Measurements from ENCODE around the gene CISD3. TPM values are rescaled to one million over a fixed set of nuclear protein-coding genes. Genes with fewer than 3 reads are reported as not detected.
"Not testable (repeated sequence)": the region's sequence is repeated elsewhere in the genome, so short reads cannot be mapped to it uniquely, and the experiment has no call there.

The CISD3 gene
- polyA plus RNA-seq, 1 donor = 9.7 TPM

DNA sequence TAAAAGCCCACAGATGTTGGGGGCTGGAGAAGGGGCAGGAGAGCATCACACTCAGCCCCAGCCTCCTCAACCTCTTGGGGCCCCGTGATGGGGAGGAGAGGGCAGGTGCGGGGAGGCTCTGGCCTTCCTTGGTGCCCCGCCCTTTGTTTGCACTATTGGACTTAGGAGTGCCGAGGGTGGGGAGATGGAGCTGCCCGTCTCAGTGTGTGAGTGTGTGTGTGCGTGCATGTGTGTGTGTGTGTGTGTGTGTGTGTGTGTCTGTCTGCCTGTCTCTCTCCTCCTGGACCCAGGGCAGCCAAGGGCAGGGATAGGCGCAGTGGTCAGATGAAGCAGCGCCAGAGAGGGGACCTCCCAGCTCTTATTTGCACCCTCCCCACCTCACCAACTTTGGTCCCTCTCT lies 4.0 kb upstream of the CISD3 start:
- DNase-seq = not testable (repeated sequence)

DNA sequence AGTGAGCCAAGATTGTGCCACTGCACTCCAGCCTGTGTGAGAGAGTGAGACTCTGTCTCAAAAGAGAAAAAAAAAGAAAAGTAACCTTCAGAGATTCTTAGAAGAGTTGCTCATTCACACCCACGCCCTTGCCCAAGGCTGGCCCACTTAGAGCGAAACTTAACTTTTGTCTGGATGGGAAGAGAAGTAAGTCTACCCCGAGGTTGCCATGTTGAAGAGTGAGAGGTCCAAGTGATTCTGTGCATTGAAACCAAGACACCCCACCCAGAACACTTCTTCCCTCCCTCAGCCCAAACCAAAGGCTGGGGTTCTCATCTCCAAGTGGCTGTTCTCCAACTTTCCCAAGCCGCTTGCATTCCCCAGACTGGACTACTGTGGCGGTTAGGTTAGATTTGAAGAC lies 2.4 kb upstream of the CISD3 start:
- DNase-seq = no peak

DNA sequence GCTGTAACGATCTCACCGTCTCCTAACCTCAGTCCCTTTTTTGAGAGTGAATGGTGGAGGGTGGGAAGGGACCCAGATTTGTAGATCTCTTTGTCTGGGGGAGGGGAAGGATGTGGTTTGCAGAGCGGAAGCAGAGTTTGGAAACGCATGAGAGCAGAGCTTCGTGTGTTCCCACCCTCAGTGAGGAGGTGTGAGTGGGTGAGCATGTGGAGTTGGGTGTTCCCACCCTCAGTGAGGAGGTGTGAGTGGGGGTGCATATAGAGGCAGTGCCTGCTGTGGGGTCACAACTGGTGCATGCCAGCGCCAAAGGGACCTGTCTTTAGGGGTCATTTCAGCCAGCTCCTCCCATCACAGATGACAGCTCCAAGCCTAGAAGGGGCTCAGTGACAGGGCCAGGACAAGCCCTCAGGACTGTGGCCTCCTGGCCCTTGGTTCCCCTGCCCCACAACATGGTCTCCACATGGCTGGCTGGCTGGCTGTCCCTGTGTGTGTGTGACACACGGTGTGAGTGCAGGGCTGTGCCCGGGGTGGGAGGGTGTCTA lies 1.8 kb upstream of the CISD3 start:
- DNase-seq = no peak

DNA sequence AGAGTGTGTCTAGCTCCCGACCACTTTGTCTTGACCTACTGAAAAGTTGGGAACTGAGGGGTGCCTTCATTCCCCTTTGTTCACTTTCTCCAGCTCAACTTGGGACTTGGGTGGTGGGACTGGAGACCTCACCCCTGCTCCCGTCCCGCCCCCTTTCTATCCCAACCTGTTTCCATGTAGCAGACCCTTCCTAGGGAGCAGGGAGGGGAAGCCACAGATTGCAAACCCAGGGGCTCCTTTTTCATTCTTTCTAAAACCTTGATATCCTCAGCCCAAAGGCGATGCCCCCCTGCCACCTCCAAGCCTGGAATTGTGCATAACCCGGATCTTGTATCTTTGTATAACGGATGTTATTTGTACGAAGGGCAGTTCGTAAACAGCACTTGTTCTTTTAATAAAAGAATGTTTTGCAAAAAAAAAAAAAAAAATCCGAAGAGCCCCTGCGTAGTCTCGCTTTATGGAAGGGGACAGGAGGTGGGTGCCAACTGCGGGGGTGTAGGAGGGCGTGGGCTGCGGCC lies 714 bp upstream of the CISD3 start:
- no peak for DNase-seq

DNA sequence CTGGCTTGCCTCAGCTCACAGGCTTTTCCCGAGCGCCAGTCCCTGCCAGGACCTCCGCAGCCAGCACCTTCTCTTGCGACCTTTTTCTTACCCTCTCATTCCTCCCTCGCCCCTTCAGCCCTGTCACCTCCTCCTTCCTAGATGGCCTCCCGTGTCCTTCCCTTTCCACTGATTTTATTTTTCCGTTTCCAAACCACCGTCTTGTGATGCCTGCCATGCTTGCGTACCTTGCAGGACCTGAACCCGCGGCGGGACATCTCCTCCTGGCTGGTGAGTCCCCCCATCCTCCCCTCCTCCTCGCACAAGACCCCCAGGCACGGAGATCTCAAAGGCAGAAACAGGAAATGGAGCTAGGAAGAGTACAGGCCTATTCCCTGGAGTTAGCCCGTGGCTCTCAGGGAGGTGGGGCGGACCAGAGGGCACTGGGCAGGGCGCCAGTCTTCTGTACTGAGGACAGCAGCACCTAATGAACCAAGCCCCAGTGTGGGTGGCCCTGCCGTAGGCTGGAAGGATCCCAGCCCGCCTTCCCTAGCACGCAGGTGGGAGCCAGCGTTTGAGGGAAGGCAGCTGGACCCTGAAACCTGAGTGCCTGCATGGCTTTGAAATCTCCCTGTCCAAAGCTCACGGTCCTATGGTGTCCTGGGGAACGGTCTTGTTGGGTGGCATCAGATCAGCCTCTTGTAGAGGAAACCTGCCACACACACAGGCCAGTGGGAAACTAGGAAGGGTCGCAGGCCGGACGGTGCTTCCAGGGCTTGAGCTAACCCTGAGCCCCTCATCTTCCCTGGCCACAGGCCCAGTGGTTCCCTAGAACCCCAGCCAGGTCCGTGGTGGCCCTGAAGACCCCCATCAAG lies 612 bp downstream of the CISD3 start:
- no peak for DNase-seq

DNA sequence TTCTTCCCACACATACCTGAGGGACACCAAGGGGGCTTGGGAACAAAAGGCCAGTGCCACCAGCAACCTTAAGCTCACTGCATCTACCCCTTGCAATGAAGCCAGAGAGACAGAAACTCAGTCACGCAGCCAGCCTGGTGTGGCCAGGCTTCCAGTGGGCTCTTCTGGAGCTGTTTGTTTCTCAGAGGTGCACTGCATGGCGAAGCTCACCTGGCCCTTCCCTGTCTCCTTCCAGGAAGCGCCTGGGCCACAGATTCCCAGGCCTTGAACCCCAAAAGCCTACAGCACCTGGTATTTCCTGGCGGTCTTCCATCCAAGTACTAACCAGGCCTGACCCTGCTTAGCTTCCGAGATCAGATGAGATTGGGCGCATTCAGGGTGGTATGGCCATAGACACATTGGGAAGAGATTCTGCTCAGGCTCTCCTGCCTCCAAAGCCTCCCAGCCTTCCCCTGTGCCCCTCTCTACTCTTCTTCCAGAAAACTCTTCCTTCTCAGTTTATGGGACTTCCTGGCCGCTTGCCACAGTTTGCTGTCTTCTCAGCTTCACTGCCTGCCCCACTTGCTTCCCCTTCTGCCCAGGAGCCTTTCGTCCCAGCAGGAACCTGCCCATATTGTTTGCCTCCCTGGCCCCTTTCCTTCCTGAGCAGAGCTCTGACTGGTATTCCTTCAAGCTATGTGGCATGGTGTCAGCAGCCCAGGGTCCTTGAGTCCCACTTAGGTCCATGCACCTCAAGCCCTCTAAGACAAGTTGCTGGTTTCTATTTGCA lies 1.6 kb downstream of the CISD3 start:
- no peak for DNase-seq

DNA sequence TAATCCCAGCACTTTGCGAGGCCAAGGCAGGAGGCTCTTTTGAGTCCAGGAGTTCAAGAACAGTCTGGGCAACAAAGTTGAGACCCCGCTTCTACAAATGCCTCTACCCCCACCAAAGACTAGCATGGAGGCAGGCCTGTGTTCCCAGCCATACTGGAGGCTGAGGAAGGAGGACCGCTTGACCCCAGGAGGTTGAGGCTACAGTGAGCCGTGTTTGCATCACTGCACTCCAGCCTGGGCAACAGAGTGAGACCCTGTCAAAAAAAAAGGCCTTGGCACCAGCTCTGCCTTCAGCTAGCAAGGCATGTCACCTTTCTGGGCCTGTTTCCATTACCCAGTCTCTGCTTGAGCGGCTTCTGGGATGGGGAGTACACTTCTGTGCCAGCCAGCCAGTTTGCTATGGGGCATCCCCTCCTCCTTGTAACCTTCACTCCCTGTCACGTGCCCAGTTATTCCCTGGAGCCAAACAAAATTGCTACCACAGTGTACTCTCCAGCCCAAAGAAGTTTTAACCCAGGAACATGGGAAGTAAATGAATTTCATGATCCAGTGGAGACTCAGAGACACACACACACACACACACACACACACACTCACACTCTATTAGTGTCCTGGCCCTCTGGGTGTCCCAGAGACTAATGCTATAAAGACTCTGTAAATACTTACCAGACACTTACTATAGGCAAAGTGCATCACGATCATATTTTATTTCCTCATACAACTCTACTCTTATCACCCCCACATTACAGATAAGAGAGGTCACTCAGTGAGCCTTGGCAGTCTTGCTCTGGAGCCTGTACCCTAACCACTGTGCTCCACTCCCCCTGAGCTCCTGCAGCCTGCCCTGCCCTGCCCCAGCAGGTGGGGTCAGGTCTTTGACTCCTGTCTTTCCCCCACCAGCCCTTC lies 2.5 kb downstream of the CISD3 start:
- DNase-seq = no peak

DNA sequence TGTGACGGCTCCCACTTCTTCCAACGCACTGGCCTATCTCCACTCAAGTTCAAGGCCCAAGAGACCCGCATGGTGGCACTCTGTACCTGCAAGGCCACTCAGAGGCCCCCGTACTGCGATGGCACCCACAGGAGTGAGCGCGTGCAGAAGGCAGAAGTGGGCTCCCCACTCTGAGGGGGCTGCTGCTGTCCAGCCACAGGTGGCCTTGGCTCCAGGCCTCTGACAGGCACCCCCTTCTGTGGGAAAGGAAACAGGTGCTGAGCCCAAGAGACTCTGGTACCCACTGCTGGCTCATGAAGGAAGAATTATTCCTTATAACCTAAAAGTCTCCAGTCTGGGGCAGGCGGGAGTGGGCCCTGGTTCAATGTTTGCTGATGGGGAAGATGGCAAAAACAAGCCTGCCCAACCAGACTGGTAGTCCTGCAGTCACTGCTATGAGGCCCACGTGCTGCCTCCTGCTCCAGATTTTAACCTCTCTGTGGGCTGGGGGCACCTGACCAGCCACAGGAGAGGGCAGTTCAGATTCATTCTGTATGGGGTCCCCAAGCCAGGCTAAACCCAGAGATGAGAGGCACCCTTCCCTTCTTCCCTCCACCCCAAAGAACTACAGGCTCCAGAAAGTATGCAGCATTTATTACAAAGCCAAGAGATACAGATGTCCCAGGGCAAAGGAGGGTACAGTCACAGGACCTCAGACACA lies 3.3 kb downstream of the CISD3 start:
- DNase-seq = no peak

DNA sequence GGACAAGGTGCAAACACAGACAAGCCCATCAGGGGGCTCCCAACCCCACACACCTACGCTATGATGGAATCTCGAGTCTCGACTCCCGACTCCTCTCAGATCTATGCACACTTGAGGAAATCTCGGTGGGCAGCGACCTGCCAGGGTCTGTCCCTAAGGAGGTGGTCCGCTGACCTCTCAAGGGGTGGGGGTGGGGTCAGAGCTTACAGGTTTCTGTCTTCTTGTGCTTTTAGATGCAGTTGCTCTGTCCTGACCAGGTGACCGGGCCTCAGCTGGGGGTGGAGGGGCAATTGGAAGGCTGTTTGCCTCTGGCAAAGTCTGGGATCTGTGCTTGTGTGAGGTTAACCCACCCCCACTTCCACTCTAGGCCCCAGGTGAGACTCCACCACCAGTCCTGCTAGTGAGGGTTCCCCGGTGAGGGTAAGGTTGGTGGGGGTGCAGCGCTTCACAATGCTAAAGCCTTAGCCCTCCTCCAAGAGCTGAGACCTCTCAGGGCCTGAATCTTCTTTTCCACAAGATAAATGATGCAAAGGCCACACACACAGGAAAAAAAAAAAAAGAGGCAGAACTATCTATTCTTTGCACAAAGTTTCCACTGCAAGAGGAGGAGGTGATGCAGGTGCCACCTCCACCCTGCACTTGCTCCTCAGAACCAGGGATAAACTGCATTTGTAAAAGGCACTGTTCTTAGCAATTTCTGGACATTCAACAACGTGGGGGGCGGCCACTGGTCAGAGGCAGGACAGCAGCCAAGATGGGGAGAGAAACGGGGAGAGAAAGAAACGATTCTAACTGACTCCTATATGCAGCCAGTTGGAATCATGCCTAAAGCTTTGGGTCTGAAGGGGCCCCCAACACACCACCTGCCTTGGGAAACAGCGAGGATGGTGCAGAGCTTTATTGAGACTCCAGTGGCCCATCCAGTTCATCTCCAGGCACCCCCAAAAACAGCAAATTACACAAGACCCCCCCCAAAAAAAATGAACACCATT lies 4.1 kb downstream of the CISD3 start:
- DNase-seq = no peak

DNA sequence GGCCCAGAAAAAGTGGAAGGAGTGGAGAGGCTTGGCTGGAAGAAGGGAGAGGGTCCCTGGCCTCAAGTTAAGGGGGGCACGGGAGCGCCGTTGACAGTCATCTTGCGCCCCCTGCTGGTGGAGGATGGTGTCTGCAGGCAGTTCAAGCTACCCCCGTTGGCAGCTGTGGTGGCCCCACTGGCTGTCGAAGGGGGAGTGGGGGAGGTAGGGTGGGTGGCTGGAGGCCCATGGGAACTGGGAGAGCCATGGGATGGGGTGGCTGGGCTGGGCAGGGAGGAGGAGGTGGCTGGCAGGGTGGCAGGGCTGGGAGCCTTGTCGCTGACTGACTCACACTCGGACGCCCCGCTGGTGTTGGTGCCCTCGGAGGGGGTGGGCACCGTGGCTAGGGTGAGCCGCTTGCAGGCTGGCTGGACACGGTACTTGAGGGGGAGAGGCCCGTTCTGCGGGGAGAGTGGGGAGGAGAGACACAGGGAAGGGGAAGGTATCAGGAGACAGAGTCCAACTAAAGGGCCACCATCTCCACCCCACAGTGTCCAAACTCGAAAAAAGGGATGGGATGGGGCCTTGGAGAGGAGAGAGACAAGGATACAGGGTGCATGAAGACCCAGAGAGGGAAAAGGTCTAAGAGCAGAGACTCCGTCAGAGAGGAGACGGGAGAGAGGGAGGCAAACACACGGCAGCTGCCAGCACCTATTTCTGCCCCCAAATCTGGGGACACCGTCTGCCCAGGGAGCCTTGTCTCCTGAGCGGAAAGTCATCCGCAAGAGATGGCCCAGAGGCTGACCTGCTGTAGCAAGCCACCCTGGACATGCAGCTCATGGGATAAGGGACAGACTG lies 5.2 kb downstream of the CISD3 start:
- no peak for DNase-seq

DNA sequence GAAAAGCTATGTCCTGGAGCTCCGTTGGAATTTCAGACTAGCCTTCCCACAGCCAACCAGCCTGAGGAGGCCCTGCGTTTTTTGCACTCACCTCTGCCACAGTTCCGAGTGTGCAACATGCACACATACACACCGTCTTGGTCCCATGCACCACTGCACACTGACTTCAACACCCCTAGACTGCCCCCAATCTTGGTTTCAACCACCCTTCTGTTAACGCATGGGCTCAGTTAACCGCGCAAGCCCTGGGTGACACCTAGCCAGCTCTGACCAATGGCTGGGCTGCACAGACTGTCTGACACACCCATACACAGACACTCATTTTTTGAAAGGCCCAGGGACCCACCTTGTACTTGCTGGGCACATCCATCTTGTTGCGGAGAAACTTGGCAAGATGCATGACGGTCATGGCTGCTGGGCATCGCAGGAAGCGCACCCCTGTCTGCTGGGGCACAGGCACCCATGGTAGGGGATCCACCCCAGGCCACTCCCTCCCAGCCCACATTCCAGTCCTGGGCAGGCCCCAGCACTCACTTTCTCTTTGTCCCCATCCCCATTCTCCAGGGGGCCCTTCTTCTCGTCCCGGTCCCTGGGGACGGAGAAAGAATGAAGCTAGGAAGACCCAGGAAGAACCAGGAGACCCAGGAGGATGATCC lies 8.0 kb downstream of the CISD3 start:
- no peak for DNase-seq

DNA sequence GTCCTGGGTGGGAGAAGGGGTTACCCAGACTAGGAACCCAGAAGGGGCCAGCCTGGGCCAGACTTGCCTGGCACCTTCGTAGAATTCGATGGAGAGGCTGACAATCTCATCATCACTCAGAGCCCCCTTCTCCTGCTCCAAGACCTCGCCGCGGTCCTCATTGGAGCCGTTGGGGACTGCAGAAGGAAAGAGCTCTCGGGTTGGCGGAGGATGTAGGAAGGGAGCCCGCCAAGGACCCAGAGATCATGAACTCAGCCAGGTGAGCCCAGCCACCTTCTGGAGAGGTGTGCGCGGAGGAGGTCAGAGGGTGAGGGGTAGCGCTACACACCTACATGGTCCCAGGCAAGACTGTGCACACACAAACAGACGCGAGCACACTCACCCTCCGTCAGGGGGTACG lies 8.5 kb downstream of the CISD3 start:
- DNase-seq = no peak

DNA sequence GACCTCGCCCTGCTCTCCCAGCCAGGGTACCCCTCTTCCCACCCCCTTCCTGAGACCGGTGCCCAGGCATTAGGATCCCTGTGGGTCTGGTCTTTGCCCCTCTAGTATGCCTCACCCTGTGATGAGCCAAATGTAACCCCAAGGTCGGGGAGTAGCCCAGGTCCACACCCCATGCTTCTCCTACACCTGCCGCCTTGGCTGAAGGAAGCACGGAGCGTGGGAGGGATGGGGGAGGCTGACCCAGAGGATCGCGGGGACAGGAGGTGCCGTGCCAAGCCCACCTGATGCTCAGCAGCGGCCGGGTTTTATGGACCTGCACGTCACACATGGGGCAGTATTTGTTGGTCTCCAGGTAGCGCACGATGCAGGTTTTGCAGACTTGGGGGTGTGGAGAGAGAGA lies 9.2 kb downstream of the CISD3 start:
- no peak for DNase-seq

DNA sequence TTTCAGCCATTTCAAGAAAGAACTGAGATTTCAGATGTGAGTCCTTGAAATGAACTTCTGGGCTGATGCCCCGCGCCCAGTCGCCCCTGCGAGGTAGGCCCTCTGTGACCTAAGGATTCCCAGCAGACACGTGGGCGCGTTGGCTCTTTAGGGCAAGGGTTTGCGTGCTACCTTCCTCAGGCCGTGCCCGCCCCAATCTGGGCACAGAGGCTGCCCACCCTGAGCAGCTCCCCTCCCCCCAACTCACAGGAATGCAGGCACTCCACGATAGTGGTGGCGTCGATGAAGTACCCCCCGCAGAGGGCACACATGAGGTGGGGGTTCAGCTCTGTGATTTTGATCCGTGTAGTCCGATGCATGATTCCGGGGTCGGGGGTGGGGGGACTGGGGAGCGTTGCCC lies 9.9 kb downstream of the CISD3 start:
- DNase-seq = no peak

DNA sequence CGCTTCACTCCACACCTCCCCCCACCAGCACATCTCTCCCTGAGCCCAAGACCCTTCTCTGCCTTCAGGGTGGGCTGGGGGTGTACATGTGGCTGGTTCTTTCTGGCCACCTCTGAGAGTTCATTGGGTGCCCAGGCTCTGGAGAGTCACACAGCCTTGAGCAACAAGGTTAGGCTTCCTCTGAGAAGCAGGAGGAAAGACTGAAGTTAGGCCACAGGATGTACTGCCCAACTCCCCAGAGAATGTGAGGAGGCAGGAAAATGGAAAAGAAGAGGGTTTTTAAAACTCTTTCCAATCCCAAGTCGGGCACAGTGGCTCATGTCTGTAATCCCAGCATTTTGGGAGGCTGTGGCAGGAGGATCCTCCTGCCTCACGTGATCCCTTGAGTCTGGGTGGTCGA lies 10.7 kb downstream of the CISD3 start:
- DNase-seq = no peak

DNA sequence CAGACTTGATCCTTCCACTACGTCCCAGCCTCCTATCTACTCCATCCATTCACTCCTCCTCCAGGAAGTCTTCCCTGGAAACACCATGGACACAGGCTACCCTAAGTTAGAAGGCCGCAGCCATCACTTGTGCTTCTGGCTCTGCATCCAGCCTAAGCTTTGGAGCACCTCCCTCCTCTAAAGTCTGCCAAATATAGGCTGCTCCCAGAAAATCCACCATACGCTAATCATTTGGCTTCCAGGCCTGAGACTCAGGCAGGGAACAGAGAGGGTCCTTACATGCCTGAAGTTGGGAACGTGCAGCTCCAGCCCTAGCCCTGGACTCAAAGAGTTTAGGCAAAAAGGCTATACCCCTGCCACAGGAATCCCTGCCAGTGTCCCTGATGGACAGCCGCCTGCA lies 11.3 kb downstream of the CISD3 start:
- DNase-seq = no peak

DNA sequence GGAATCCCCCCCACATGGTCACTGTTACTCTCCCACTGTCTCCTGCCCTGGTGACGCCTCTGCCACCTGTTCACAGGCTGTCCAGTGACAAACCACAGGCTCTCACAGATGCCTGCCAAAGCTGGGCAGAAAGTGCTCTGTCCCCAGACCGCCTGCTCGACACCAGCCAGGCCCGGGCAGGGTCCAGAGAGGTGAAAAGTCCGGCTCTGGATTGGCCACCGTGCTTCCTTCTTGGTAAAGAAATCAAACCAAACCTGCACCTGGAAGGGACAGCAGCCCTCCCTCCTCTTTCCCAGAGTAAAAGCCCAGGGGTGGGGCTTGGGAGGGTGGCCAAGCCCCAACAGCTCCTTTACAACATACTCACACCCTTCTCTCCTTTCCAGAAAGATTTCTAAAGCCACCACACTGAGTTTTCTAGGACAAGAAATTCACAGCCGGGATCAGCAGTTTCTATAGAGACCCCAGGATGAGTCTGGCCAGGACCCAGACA lies 11.8 kb downstream of the CISD3 start:
- no peak for DNase-seq
